H9 (cell line): Measurements from ENCODE around the gene PAFAH1B1. TPM values are rescaled to one million over a fixed set of nuclear protein-coding genes. Genes with fewer than 3 reads are reported as not detected.

Source experiments
- DNase-seq: peaks from one replicate; pipeline ENCODE4 v3.0.0-alpha.2; 2017
- H2AFZ ChIP-seq: one replicate; pipeline ENCODE4 v1.6.1; 2013; ENCODE audit warnings: mild to moderate bottlenecking, low read length, control low read depth, moderate library complexity
- H2AK5ac ChIP-seq: 2 replicates; pipeline ENCODE4 v1.6.1; 2013; ENCODE audit warnings: low read length, control low read depth, mixed read lengths; ENCODE audit not compliant: insufficient read length
- H2BK120ac ChIP-seq: one replicate; pipeline ENCODE4 v1.6.1; 2013; ENCODE audit warnings: low read depth, mild to moderate bottlenecking, low read length, control low read depth, inconsistent platforms; ENCODE audit not compliant: poor library complexity, severe bottlenecking
- H2BK12ac ChIP-seq: 2 replicates; pipeline ENCODE4 v1.6.1; 2013; ENCODE audit warnings: low read length, control low read depth, mixed read lengths, low read depth; ENCODE audit not compliant: insufficient read length
- H2BK15ac ChIP-seq: 2 replicates; pipeline ENCODE4 v1.6.1; 2013; ENCODE audit warnings: low read depth, low read length, control low read depth
- H2BK20ac ChIP-seq: one replicate; pipeline ENCODE4 v1.6.1; 2013; ENCODE audit warnings: low read depth, mild to moderate bottlenecking, low read length, control low read depth, inconsistent platforms; ENCODE audit not compliant: poor library complexity, severe bottlenecking
- H2BK5ac ChIP-seq: 2 replicates; pipeline ENCODE4 v1.6.1; 2013; ENCODE audit warnings: low read length, control low read depth, mixed read lengths; ENCODE audit not compliant: insufficient read length
- H3K14ac ChIP-seq: 2 replicates; pipeline ENCODE4 v1.6.1; 2013; ENCODE audit warnings: low read length, control low read depth; ENCODE audit not compliant: insufficient read depth
- H3K18ac ChIP-seq: 2 replicates; pipeline ENCODE4 v1.6.1; 2013; ENCODE audit warnings: low read depth, mild to moderate bottlenecking, mixed read lengths, low read length, control low read depth; ENCODE audit not compliant: insufficient read length
- H3K23ac ChIP-seq: 2 replicates; pipeline ENCODE4 v1.6.1; 2013; ENCODE audit warnings: low read length, control low read depth, mixed read lengths, low read depth; ENCODE audit not compliant: insufficient read length
- H3K23me2 ChIP-seq: 2 replicates; pipeline ENCODE4 v1.6.1; 2013; ENCODE audit warnings: low read depth, mild to moderate bottlenecking, mixed read lengths, low read length, control low read depth; ENCODE audit not compliant: insufficient read length, poor library complexity, severe bottlenecking
- H3K27ac ChIP-seq: 2 replicates; pipeline ENCODE4 v1.5.1; 2013; ENCODE audit warnings: low read length, control low read depth, mixed read lengths, low read depth; ENCODE audit not compliant: insufficient read length
- H3K27me3 ChIP-seq: 2 replicates; pipeline ENCODE4 v1.6.1; 2013; ENCODE audit warnings: low read length, control low read depth, inconsistent platforms; ENCODE audit not compliant: insufficient read depth
- H3K4ac ChIP-seq: 2 replicates; pipeline ENCODE4 v1.6.1; 2013; ENCODE audit warnings: low read depth, mild to moderate bottlenecking, control low read depth, inconsistent platforms, low read length, moderate library complexity
- H3K4me1 ChIP-seq: 2 replicates; pipeline ENCODE4 v1.6.1; 2013; ENCODE audit warnings: low read length, control low read depth, inconsistent platforms; ENCODE audit not compliant: insufficient read depth
- H3K4me2 ChIP-seq: 2 replicates; pipeline ENCODE4 v1.6.1; 2013; ENCODE audit warnings: low read length, control low read depth, mixed read lengths; ENCODE audit not compliant: insufficient read length, insufficient read depth
- H3K56ac ChIP-seq: 2 replicates; pipeline ENCODE4 v1.6.1; 2013; ENCODE audit warnings: low read depth, mild to moderate bottlenecking, mixed read lengths, low read length, control low read depth; ENCODE audit not compliant: insufficient read length
- H3K79me1 ChIP-seq: 2 replicates; pipeline ENCODE4 v1.6.1; 2013; ENCODE audit warnings: low read depth, mild to moderate bottlenecking, moderate library complexity, low read length, control low read depth, inconsistent platforms; ENCODE audit not compliant: insufficient read depth, poor library complexity, severe bottlenecking
- H3K79me2 ChIP-seq: 2 replicates; pipeline ENCODE4 v1.6.1; 2013; ENCODE audit warnings: low read length, control low read depth, inconsistent platforms; ENCODE audit not compliant: insufficient read depth
- H3K9ac ChIP-seq: 2 replicates; pipeline ENCODE4 v1.6.1; 2013; ENCODE audit warnings: low read length, control low read depth, mixed read lengths; ENCODE audit not compliant: insufficient read length; ENCODE audit errors: extremely low read depth
- H3K9me3 ChIP-seq: one replicate; pipeline ENCODE4 v1.6.1; 2013; ENCODE audit warnings: low read depth, low read length, inconsistent platforms; ENCODE audit not compliant: control insufficient read depth
- H3T11ph ChIP-seq: one replicate; pipeline ENCODE4 v1.6.1; 2013; ENCODE audit warnings: mild to moderate bottlenecking, low read length, control low read depth, inconsistent platforms
- H4K20me1 ChIP-seq: one replicate; pipeline ENCODE4 v1.6.1; 2013; ENCODE audit not compliant: control insufficient read depth, insufficient read length, insufficient read depth
- H4K5ac ChIP-seq: 2 replicates; pipeline ENCODE4 v1.6.1; 2013; ENCODE audit warnings: low read depth, mild to moderate bottlenecking, mixed read lengths, low read length, control low read depth; ENCODE audit not compliant: insufficient read length
- H4K8ac ChIP-seq: replicated peaks from 2 replicates; pipeline ENCODE4 v1.6.1; 2013; ENCODE audit warnings: low read length, control low read depth, mixed read lengths, low read depth; ENCODE audit not compliant: insufficient read length
- H4K91ac ChIP-seq: 2 replicates; pipeline ENCODE4 v1.6.1; 2013; ENCODE audit warnings: low read depth, mild to moderate bottlenecking, moderate library complexity, mixed read lengths, low read length, control low read depth; ENCODE audit not compliant: insufficient read length
- H3K27ac Mint-ChIP-seq, 3 experiments: 2 replicates in 2 of 3; 3 replicates in 1 of 3; pipeline ENCODE4 v1.8.0; 2020 to 2021; ENCODE audit warnings: mixed read lengths in 3 of 3, mild to moderate bottlenecking in 1 of 3, moderate library complexity in 1 of 3
- H3K27me3 Mint-ChIP-seq: 2 replicates; pipeline ENCODE4 v1.8.0; 2021; ENCODE audit warnings: low read depth, mild to moderate bottlenecking, moderate library complexity, mixed read lengths
- H3K36me3 Mint-ChIP-seq, 3 experiments: 2 replicates in 2 of 3; 3 replicates in 1 of 3; pipeline ENCODE4 v1.8.0; 2020 to 2021; ENCODE audit warnings: low read depth in 3 of 3, mixed read lengths in 3 of 3; ENCODE audit not compliant: insufficient read depth in 1 of 3
- H3K4me1 Mint-ChIP-seq, 2 experiments: 2 replicates each; pipeline ENCODE4 v1.8.0; 2020; ENCODE audit warnings: mixed read lengths in 2 of 2
- H3K4me3 Mint-ChIP-seq, 2 experiments: 2 replicates in 1 of 2; 3 replicates in 1 of 2; pipeline ENCODE4 v1.8.0; 2020 to 2021; ENCODE audit warnings: mild to moderate bottlenecking in 2 of 2, mixed read lengths in 2 of 2, moderate library complexity in 1 of 2
- H3K9me3 Mint-ChIP-seq, 2 experiments: 2 replicates in 1 of 2; 3 replicates in 1 of 2; pipeline ENCODE4 v1.8.0; 2020; ENCODE audit warnings: mild to moderate bottlenecking in 2 of 2, mixed read lengths in 2 of 2, moderate library complexity in 1 of 2
- WGBS: extraction: QIAGEN DNeasy Blood & Tissue Kit; methylation state at CpG from one replicate; pipeline ENCODE4 v1.1.7; 2013; ENCODE audit warnings: missing lambda C conversion rate, low lambda C conversion rate, mixed read lengths; ENCODE audit not compliant: insufficient read length; ENCODE audit errors: extremely low coverage; 5-methylcytosine and 5-hydroxymethylcytosine counted together
- total RNA-seq: library from RNA; stranded (reverse); gene quantifications from 2 replicates; pipeline ENCODE4 v1.2.1, GENCODE V29; 2021
- TF ChIP-seq, protein P1 (sequence below): fragments of 200-600 bp; sonication (generic); conservative IDR thresholded peaks from 3 replicates; pipeline ENCODE4 v1.8.0; 2021; ENCODE audit warnings: antibody characterized with exemption, mild to moderate bottlenecking

The PAFAH1B1 gene
- total RNA-seq, 1 experiment from 2014 or later, result 134 TPM

DNA sequence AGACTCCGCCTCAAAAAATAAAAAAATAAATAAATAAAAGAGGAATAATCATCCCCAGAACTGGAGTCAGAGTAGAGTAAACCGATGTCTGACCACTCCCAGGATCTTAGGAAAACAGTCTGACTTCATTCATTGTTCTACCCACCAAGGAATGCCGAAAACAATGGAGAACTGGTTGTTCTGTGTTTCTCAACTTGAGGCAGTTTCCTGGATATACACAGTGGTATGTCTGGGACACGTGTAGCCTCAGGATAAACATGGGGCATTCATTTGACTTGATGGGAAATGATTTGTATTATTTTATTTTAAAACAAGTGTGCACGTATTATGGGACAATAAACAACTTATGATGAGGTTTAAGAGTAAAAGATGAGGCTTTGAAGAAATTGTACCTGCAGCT, 32.8 kb upstream of the PAFAH1B1 start:
- no peak overlapping the region for H3K4me2 ChIP-seq
- no peak overlapping the region for H3K18ac ChIP-seq
- no peaks in the 10 kb centered on the region for H3K27me3 ChIP-seq
- H3K9me3 ChIP-seq, result no peaks in the 10 kb centered on the region
- no peak overlapping the region for H3K4me3 Mint-ChIP-seq
- no peaks in the 10 kb centered on the region for H3K23me2 ChIP-seq
- no peak overlapping the region for H3K27ac ChIP-seq
- H3K79me2 ChIP-seq, result no peaks in the 10 kb centered on the region
- TF ChIP-seq, protein P1, sequence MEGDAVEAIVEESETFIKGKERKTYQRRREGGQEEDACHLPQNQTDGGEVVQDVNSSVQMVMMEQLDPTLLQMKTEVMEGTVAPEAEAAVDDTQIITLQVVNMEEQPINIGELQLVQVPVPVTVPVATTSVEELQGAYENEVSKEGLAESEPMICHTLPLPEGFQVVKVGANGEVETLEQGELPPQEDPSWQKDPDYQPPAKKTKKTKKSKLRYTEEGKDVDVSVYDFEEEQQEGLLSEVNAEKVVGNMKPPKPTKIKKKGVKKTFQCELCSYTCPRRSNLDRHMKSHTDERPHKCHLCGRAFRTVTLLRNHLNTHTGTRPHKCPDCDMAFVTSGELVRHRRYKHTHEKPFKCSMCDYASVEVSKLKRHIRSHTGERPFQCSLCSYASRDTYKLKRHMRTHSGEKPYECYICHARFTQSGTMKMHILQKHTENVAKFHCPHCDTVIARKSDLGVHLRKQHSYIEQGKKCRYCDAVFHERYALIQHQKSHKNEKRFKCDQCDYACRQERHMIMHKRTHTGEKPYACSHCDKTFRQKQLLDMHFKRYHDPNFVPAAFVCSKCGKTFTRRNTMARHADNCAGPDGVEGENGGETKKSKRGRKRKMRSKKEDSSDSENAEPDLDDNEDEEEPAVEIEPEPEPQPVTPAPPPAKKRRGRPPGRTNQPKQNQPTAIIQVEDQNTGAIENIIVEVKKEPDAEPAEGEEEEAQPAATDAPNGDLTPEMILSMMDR, result no peak
- no peak overlapping the region for H3K56ac ChIP-seq
- no peak overlapping the region for H4K5ac ChIP-seq
- H2BK15ac ChIP-seq, result no peak overlapping the region
- H3K4ac ChIP-seq, result no peak overlapping the region
- H2BK120ac ChIP-seq, result no peak overlapping the region
- no peak overlapping the region for H3K23ac ChIP-seq
- H2AFZ ChIP-seq, result no peak overlapping the region
- no peak overlapping the region for H2AK5ac ChIP-seq
- H3K36me3 Mint-ChIP-seq, result peaks cover 8 to 13% (median 10%) of the 10 kb centered on the region in 3 experiments; a peak in 4 of 7 replicates
- no peak overlapping the region for H2BK5ac ChIP-seq
- H3K27ac Mint-ChIP-seq, result no peak overlapping the region
- H2BK20ac ChIP-seq, result no peak overlapping the region
- peaks cover 3% of the 10 kb centered on the region for H3K27me3 Mint-ChIP-seq
- no peak overlapping the region for H4K91ac ChIP-seq
- no peak overlapping the region for H3K14ac ChIP-seq
- H3T11ph ChIP-seq, result no peak overlapping the region
- H3K4me1 Mint-ChIP-seq, result peaks cover 5 to 6% of the 10 kb centered on the region in 2 experiments
- H3K9ac ChIP-seq, result no peak overlapping the region
- no peak overlapping the region for H4K8ac ChIP-seq
- no peaks in the 10 kb centered on the region for H3K4me1 ChIP-seq
- no CpG with 5 or more reads among the region's 5 CpGs for WGBS
- H3K9me3 Mint-ChIP-seq, result peaks cover 22 to 24% of the 10 kb centered on the region in 2 experiments
- H3K79me1 ChIP-seq, result no peaks in the 10 kb centered on the region
- no peaks in the 10 kb centered on the region for H4K20me1 ChIP-seq
- H2BK12ac ChIP-seq, result no peak overlapping the region
- DNase-seq, result no peak
